C1 segment of cervical spinal cord (tissue), 14 donors: Measurements from ENCODE around the gene NAV2.
A peak's percentile ranks its signal among the peaks of the same experiment; 100 is the strongest.

Experiments
- DNase-seq, 14 donors: peaks; one replicate each; lab custom pipeline; 2025; lab: John Stamatoyannopoulos, UW

Gene NAV2

DNA sequence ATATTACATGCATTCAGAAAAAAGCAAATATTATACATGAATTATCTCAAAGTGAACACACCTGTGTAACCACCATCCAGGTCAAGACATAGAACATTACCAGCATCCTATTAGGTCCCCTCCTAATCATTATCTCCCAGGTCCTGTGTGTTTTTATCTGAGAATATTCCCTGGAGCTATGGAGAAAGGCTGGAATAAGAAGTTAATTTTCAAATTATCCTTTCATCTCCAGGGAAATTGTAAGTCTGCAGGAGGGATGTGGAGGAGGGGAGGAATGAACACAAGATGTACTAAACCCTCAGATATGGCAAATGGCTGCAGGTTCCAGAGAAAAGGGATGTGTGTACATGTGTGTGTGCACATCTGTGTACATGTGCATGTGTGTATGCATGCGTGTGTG lies 25.2 kb upstream of the NAV2 start:
- DNase-seq = no peak

DNA sequence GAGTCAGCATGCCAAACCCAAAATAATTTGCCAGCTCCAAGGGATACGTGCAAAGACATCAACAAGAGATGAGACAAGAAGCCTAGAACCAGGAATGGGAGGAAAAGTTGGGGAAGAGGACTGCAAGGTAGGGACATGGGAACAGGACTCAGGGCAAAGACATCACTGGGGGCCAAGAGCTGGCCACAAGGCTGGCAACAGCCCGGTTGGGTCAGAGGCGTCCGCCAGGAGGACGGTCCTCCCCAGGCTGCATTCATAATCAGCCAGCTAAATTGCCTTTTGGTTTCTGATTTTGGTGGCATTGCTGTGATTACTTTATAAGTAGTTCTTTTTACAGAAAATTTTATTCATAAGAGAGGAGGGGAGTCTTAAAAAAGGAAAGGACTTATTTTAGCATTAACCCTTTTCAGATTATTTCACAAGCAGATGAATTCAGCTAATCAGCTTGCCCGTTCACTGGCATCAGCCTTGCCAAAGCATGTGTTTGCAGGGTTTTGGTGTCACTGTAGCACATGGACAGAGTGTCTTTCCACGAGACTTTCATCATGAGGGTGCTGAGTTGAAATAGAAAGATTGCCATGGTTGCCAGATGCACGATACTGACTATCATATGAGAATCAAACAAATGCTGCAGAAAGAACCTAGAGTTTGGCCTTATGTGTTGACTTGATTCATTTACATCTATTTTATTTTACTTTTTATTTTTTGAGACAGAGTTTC lies 23.2 kb upstream of the NAV2 start:
- DNase-seq = no peak

DNA sequence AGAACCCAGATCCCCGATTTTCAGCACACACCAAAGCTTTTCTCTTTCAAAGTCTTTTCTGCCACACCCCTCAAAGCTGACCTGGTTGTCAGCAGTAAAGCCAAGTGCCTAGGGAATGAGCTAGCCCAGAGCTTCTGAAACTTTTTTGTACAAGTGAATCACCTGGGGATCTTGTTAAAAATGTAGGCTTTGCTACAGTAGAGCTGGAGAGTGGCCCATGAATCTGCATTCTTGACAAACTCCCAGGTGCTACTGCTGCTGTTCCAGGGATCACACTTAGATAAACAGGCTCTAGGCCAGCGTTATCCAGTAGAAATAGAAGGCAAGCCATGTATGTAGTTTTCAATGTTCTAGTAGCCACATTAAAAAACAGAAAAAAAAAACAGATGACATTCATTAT lies 21.8 kb upstream of the NAV2 start:
- no peak for DNase-seq

DNA sequence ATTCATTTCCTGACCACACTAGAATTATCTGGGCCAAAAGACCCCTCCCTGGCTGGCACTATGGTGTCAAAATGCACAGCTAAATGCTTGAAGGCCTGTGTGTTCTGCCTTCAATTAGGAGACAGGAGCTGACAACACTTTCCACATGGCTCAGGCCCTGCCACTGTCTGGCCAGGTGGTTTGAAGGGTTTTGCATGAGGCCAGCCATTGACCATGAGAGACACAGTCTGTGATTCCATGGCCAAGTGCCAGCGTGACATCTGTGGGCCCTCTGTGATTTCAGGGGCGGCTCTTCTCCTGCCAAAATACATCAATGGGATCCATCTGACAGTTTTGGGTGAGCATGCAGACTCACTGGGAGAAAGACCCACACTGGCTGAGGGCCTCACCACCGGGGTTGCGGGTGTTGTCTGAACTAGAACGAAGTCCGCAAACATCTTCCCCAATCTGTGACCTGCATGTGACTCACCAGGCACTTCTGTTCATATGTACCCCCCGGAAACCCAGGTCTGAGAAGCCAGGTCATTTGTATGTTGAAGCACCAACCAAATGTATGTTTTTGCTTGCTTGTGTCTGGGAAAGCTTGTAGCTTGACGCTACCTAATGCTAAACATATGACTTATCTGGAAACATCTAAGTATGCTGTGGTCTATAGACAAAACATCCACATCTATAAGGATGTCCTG lies 20.7 kb upstream of the NAV2 start:
- DNase-seq = peak in 1 of 14 donors; percentile 89

DNA sequence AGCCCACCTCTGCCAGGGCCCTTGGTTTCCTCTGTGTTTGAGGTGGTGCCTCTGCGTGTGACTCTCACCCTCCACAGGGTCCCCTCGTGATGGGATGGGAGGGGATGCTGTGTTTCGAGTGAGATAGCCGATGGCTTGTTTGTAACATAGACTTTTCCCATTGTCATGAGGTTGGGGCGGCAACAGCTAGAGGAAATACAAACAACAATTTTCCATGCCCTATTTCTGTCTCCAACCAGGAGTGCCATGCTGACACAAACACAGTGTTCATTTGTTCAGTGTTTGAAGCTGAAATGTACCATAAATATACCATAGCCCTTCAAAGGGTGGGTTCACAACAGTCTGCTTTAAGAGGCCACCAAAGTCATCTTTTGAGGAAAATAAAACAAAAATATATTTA lies 19.5 kb upstream of the NAV2 start:
- DNase-seq = no peak

DNA sequence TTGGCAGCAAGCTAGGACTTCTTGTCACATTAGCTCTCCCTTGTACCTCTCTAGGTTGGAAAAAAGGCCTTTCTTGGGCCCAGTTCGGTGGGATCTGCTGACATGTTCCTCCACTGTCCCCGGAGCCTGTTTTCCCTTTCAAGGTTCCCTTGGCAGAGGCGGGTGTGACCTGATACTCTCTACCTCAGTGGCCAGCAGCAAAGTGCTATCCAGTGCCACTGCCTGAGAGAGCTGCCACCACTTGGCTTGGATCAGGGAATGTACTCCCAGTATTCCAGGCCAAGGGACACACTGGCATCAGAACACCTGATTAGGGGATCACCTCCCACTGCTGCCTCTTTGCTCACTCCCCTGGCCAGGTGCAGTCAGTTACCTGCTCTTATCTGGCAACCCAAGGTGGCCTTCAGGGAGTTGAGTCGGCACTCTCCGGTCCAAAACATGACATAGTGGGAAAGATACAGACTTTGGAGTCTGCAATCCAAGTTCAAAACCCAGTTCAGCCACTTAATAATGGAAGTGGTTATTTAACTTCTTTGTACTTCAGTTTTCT lies 17.8 kb upstream of the NAV2 start:
- no peak for DNase-seq

DNA sequence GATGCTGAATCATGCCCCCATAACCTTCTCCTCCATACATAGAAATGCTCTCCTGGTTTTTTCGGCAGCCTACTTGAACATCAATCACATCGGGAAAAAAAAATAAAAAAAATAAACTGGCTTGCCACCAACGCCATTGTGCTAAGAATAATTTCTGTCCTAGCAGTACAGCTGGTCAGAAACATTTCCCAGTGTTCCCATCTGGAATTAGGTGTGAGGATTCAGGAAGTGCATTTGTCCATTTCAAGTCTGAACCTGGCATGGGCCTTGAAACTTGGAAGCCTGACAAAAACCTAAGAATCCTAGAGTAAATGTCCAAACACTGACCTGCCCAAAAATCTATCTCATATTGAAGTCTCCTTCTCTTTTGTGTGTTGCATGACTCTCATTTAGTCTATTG lies 16.6 kb upstream of the NAV2 start:
- peak in 1 of 14 donors; percentile 16 for DNase-seq

DNA sequence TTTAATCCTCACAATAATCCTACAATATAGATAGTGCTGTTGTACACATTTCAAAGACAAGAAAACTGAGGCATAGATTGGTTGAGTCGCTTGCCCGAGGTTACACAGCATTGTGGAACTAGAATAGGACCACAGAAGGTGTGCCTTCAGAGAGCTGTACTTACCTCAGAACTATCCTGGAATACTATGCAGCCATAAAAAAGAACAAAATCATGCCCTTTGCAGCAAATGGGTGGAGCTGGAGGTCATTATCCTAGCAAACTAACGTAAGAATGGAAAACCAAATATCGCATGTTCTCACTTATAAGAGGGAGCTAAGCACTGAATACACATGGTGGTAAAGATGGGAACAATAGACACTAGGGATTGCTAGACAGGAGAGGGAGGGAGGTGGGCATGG lies 15.7 kb upstream of the NAV2 start:
- no peak for DNase-seq

DNA sequence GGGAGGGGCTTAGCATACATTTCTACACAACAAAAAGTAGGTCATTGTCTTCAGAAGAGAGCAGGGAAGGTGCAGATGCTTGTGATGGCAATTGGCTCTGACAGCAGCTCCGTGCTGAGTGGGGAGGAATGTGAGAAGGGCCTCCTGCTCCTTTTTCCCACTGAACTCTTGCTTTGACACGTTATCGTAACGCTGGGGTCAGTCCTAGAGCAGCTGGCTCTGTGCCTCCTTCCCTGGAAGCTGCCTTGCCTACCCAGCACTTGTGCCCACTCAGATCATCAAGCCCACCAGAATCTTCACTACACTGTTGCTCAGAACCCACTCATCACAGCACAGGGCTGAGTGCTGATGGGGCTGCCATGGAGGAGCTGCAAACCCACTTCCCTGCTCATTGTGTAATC lies 14.9 kb upstream of the NAV2 start:
- DNase-seq = peak in 1 of 14 donors; percentile 60

DNA sequence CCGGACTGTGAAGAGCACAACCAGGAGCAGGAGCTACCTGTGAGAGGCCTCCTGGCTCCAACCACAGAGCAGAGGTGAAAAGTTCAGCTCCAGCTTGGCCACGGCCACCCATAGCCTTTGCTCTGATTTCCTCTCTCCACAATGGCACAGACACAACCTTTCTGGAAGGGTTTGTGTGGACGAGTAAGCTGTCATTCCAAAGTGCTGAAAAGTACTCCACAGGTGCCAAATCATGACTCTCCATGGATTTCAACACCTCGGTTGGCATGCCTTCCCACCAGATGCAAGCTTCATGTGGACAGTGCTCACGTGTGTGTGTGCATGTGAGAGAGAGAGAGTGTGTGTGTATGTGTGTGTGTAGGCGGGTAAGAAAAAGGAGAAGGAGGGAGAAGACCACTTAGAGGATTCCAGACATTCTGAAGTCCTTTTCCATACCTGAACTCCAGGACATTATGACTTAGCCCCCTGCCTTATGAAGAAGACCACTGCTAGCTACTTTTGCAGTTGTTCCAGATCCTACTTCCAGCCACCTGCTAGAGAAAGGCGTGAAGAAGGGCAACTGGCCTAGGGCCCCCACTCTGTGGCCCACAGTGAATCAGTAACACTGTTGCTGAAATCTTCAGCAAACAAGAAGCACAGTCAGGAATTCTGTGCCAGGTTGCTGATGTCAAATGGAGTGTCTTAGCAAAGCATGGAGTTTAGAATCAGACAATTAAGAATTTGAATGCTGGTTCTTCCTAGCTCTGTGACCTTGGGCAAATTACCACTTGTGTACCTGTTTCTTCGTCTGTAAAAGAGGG lies 13.9 kb upstream of the NAV2 start:
- DNase-seq = no peak

DNA sequence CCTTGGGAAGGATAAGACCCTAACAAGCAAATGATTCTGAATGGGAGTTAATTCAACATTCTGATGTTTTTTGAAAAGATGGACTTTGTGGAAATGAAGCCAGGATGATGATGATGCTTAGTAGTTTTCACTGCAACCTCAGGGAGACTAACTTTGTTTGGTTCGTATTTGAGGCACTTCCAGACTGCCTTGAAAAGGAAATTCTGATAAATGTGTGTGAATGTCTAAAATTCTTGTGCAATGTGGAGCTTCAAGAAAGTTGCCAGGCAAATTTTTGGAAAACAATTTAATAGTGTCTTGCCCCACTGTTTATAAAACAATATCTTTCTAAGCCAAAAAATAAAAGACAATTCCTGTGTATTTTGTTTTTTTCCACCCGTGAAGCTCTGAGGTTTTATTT lies 11.2 kb upstream of the NAV2 start:
- no peak for DNase-seq

DNA sequence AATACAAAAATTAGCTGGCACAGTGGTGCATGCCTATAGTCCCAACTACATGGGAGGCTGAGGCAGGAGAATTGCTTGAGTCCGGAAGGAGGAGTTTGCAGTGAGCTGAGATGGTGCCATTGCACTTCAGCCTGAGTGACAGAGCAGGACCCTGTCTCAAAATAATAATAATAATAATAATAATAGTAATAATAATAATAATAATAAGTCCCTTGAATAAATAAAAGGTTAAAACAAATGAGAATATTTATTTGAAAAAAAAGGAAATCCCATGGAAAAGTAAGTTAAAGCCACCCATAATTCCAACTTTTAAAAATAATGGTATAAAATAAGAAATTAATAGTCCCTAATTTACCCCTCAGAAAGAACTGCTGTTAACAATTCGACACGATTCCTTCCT lies 10.0 kb upstream of the NAV2 start:
- DNase-seq = no peak

DNA sequence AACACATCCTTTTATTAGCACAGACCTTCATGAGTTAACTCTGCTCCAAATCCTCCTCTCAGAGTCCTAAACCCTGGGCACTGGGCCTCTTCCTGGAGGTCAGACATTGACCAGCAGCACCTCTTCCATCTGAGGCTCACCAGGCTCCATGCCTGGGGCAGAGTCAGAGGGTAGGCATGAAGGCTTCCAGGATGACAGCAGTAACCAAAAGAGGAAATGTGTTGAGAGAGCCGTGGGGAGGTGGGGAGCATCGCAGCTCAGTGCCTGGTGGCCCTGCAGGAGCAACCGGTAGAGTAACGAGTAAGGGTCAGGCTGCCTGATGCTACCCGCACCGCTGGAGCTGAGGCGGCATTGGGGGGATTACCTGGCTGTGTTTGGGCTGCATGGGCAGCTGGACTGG lies 9.4 kb upstream of the NAV2 start:
- no peak for DNase-seq

DNA sequence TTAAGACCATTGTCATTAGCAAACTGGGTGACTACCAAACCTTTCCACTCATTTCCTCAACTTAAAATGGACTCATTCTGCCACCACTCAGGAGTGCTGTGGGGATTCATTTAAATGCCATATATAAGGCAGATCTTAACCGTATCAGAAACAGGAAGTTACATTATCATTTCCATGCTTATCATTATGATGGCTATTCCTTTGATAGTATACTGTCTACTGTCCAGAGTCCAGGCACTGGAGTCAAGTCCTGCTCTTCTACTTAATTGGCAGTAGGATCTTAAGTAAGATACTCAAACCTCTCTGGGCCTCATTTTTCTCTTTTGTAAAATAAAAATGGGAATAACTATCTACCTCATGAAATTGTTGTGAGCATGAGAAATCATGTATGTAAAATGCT lies 8.4 kb upstream of the NAV2 start:
- no peak for DNase-seq

DNA sequence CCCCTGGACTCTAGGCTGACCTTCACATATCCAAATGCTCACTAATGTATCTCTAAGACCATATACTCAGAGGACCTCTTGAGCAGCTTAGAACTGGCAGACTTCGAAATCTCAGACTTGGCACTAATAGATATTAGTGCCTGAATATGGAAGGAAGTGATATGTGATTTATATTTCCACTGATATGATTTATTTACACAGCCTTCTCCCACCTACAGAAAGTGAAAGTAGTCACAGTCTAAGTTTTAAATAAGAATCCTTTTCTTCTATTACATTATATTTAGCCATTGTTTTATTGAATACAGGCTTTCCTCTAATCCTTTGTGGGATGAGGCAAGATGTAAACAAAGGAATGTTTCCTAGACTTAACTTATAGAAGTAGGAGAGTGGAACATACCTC lies 6.7 kb upstream of the NAV2 start:
- no peak for DNase-seq

DNA sequence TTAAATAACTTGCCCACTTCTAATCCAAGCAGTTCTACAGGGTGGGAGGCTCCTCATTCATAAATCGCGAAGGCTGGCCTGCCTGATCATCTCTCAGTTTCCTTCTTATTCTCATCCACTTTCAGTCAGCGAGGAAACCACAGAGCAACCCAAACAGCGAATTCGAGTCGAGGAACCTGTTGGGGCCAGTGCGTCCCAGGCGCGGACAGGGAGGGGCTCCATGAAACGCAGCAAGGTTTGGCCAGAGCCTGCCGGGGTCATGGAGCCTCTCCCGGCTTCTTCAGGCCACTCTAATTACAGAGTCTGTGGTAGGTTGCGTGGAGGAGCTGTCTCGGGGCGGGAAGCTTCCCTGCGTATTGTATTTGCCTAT lies 741 bp upstream of the NAV2 start:
- DNase-seq = peak in 3 of 14 donors; percentile 65 to 77 (median 65)

DNA sequence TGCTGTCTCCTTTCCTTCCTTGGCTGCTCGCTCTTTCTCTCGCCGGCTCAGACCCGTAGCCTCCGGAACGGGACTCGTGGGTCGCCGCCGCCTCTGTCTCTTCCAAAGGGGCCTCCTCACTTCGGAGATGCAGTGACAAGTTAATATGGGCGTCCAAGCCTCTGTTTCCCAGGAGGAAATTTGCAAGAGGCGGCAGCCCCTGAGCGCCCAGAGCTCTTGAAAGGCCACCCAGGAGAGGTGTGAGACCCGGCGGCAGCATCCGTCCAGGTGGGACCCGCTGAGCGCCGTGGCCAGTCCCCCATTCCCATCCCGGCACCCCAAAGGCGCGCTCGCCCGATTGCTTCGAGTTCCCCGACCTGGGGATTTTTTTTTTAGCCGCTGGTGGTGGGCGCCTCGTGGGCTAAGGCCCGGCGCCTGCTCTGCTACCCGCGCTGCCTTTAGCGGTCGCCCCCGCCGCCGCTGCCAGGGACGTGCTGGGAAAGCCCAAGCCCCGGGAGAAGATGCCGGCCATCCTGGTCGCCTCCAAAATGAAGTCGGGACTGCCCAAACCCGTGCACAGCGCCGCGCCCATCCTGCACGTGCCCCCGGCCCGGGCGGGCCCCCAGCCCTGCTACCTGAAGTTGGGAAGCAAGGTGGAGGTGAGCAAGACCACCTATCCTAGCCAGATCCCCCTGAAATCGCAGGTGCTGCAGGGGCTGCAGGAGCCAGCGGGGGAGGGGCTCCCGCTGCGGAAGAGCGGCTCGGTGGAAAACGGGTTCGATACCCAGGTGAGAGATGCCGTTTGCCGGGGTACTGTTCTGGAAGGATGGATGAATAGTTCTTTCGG lies 772 bp downstream of the NAV2 start:
- DNase-seq = peak in 2 of 14 donors; percentile 35 to 49

DNA sequence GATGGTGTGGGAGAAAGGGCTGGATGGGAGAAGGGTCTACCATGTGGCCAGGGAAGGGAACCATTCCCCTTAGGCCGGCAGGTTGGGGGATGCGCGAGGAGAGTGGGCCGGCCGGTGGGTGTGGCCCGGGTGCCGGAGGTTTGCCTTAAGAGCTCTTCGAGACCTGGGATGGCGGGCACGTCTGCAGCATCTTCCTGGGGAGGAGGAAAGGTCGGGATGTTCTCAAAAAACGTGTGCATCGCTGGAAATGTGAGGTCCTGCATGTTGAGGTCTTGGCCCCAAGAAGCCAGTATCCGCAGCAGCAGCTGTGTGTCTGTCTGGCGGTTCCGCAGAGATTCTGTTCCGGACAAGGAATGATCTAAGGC lies 1.4 kb downstream of the NAV2 start:
- peak in 1 of 14 donors; percentile 43 for DNase-seq

DNA sequence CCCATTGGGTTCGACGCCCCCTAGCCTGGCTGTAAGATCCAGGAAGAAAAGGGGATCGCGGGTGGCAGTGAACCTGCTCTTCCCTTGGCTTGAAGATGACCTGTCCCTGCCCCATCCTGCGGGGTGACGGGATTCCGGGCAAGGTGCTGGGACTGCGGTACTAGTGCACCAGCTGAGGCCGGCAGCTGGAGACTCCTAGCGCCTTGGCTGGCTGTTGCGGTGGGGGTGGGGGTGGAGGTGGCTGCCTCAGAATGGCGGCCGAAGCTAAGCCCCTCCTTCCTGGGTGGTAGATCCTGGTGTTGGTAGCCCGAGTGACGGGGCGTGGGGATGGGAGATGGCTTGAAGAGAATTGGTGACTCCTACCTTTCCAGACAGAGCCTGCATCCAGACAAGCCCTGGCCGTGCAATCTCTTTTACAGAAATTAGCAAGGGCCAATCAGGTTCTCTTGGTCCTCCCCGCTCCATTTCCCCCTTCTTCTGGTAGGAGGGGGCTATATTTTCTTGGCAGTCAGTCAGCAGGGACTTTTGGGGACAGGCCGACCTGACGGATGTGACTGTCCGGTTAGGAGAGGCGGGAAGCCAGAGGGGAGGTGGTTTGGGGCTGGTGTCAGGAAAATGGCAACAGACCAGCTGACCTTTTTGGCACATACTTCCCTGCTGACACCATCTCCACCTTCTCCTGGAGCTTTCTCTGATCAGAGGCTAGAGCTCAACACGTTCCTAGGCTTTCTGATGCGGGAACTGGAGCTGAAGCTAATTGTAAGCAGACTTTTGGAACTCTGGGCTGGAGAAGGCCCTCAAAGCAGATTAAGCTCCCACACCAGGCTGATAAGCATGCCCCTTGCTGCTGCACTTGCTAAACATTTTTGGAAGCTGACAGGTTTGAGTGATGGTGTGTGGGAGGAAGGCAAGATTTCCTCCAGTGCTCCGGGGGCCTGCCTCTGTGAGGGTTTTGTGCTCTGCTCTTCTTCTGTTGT lies 2.0 kb downstream of the NAV2 start:
- DNase-seq = peak in 12 of 14 donors; percentile 33 to 90 (median 64)

DNA sequence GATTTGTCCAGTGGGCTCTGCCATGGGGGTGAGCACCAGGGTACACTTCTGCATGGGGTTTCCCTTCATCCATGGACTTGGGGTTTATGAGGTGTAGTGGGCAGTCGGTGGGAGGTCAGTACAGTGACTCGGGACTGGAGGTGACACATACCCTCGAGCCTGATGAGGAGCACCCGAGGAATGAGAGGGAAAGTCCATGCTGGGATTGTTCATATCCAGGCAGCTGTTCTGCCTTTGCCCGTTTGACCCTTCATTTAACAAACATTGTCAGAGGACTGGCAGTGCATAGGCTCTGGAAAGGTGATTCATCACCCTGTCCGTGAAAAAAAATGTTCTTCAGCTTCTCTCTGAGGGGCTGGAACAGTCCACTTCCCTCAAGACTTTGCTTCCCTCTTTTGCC lies 2.7 kb downstream of the NAV2 start:
- peak in 1 of 14 donors; percentile 61 for DNase-seq
